ENCODE results near the gene TFCP2L1.

The TFCP2L1 gene

GRCh38 chr2:121196132-121196848 is 88.7 kb downstream of the TFCP2L1 start:
- H3K9me3 Mint-ChIP-seq = no peaks in the 10 kb centered on the region
- DNase-seq (no peak), ATAC-seq (replicated peaks) (no peak)
- peaks cover 4% of the 10 kb centered on the region for H3K36me3 Mint-ChIP-seq (ENCODE audit: insufficient read depth)
- no peak overlapping the region for H3K4me3 Mint-ChIP-seq
- H3K27me3 Mint-ChIP-seq = peaks cover 0 to 13% of the 10 kb centered on the region in 2 donors
- no peaks in the 10 kb centered on the region for H3K4me1 Mint-ChIP-seq (ENCODE audit: low read depth in 2 of 2)
- H3K27ac Mint-ChIP-seq = no peak overlapping the region

- Mint-ChIP-seq H3K27me3 (peaks cover 0 to 9% of the 10 kb centered on the region in 2 donors), H3K4me1 (ENCODE audit: low read depth in 2 of 2) (no peaks in the 10 kb centered on the region), H3K36me3 (ENCODE audit: insufficient read depth) (peaks cover 4% of the 10 kb centered on the region), H3K4me3 (no peak overlapping the region), H3K9me3 (no peaks in the 10 kb centered on the region), H3K27ac (no peak overlapping the region)
- DNase-seq (no peak), ATAC-seq (replicated peaks) (no peak)
These were observed 90.0 kb downstream of the TFCP2L1 start for GRCh38 chr2:121195036-121195435.

- Mint-ChIP-seq H3K9me3 (no peaks in the 10 kb centered on the region), H3K4me3 (no peak overlapping the region), H3K27me3 (peaks cover 0 to 5% of the 10 kb centered on the region in 2 donors), H3K27ac (no peak overlapping the region), H3K36me3 (ENCODE audit: insufficient read depth) (peaks cover 4% of the 10 kb centered on the region), H3K4me1 (ENCODE audit: low read depth in 2 of 2) (no peaks in the 10 kb centered on the region)
- no peak for DNase-seq
- no peak for ATAC-seq (replicated peaks)
These were observed 90.4 kb downstream of the TFCP2L1 start for GRCh38 chr2:121194626-121195025.

DNA sequence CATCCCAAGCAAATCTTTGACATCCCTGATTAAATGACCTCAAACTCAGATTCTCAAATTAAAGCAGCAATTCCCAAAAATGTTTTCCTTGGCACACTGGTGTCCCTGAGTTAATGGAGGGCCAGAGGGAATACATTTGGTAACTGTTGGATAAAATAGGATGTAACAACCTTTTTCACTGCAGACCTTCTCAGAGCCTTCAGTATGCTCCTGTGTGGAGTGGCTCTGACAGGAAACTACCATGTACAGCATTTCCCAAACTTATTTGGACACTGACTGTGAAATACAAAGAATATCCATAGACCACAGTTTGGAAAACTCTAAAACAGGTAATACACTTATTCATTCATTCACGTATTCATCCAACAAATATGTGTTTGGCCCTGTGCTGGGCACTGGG is 91.8 kb downstream of the TFCP2L1 start:
- no peak for DNase-seq
- no peak overlapping the region for H3K27ac Mint-ChIP-seq
- no peak overlapping the region for H3K4me3 Mint-ChIP-seq
- H3K9me3 Mint-ChIP-seq = no peaks in the 10 kb centered on the region
- H3K4me1 Mint-ChIP-seq (ENCODE audit: low read depth in 2 of 2) = no peaks in the 10 kb centered on the region
- H3K36me3 Mint-ChIP-seq (ENCODE audit: insufficient read depth) = no peaks in the 10 kb centered on the region
- ATAC-seq (replicated peaks) = no peak
- H3K27me3 Mint-ChIP-seq = peaks cover 5 to 8% of the 10 kb centered on the region in 2 donors

DNA sequence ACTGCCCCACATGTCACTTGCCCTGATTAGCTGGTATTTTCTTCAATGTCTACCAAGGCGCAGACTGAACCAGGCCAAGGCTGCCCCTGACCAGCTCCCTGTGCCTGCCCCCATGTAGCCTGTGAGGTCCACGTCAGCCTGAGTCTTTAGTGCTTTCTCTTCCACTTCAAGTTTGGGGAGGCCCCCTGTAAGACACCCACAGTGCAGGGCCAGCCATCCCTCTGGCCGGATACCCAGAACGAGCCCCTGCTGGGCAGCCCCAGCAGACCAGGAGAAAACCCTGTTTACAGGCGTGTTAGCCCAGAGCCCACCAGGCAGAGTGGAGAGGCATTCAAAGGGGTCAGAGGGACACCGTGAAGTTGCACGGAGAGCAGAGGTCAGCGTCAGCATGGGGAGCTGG is 92.4 kb downstream of the TFCP2L1 start:
- Mint-ChIP-seq H3K4me3 (no peak overlapping the region), H3K27me3 (peaks cover 10 to 11% of the 10 kb centered on the region in 2 donors), H3K27ac (no peak overlapping the region), H3K4me1 (ENCODE audit: low read depth in 2 of 2) (no peaks in the 10 kb centered on the region), H3K36me3 (ENCODE audit: insufficient read depth) (no peaks in the 10 kb centered on the region), H3K9me3 (no peaks in the 10 kb centered on the region)
- DNase-seq (no peak), ATAC-seq (replicated peaks) (no peak)

GRCh38 chr2:121191191-121192170 is 93.5 kb downstream of the TFCP2L1 start:
- H3K36me3 Mint-ChIP-seq (ENCODE audit: insufficient read depth) = no peaks in the 10 kb centered on the region
- no peak overlapping the region for H3K4me3 Mint-ChIP-seq
- no peak overlapping the region for H3K27ac Mint-ChIP-seq
- ATAC-seq (replicated peaks) = no peak
- no peak for DNase-seq
- H3K27me3 Mint-ChIP-seq = peaks cover 10 to 13% of the 10 kb centered on the region in 2 donors
- no peaks in the 10 kb centered on the region for H3K4me1 Mint-ChIP-seq (ENCODE audit: low read depth in 2 of 2)
- H3K9me3 Mint-ChIP-seq = no peaks in the 10 kb centered on the region

DNA sequence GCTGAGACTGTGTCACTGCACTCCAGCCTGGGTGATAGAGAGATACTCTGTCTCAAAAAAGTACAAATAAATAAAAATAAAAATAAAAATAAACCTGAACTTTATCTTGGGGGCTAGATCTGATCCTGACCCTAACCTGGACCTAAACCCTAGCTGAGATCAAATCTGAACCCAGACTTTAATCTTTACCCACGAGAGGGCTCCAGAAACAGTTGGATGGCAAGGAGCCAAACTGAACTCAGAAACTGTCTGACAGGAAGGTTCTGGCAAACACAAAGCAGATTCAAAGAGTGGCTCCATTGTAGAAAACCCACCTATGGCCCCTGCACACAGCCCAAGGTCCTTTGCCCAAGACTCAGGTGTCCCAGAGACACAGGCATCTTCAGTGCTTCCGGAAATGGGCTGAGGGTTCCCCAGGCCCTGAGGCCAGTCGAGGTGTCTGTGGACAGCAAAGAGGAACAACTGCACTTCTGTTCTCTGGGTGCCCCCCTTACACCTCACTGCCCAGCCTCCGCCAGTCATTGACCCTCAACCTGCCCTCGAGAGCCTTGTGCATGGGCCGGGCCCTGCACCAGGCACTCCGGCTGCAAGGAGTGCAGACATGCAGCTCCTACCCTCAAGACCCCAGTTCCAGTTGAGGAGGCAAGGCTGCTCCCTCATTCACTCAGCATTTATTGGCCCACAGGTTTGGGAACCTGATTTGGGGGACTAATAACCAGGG is 95.2 kb downstream of the TFCP2L1 start:
- ATAC-seq (replicated peaks) (no peak), DNase-seq (no peak)
- Mint-ChIP-seq H3K27ac (no peak overlapping the region), H3K9me3 (no peaks in the 10 kb centered on the region), H3K36me3 (ENCODE audit: insufficient read depth) (no peaks in the 10 kb centered on the region), H3K4me1 (ENCODE audit: low read depth in 2 of 2) (no peaks in the 10 kb centered on the region), H3K27me3 (peaks cover 10 to 13% of the 10 kb centered on the region in 2 donors), H3K4me3 (no peak overlapping the region)

- Mint-ChIP-seq H3K4me1 (ENCODE audit: low read depth in 2 of 2) (no peaks in the 10 kb centered on the region), H3K27me3 (peaks cover 10 to 13% of the 10 kb centered on the region in 2 donors), H3K4me3 (no peak overlapping the region), H3K36me3 (ENCODE audit: insufficient read depth) (no peaks in the 10 kb centered on the region), H3K9me3 (no peaks in the 10 kb centered on the region), H3K27ac (no peak overlapping the region)
- DNase-seq (no peak), ATAC-seq (replicated peaks) (no peak)
These were observed 96.0 kb downstream of the TFCP2L1 start for GRCh38 chr2:121189011-121189410.

DNA sequence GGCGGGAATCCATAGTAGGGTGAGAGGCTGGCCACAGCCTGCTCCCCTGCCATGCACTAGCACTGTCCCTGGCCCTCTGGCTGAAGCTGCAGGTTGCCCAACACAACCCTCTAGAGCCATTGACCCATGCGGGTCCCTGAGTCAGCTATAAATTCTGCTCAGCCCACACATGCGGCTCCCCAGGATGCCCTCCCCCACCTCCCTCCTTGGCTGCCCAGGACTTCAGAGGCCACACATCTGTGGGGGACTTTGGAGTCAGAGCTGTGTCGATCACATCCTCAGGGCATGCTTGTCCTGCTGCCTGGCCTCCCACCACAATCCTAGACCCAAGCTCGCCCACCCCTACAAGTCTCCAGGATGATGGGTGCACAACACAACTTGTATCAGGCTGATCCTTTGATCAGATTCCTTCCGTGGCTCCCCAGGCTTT is 97.0 kb downstream of the TFCP2L1 start:
- peaks cover 10 to 13% of the 10 kb centered on the region in 2 donors for H3K27me3 Mint-ChIP-seq
- ATAC-seq (replicated peaks) (no peak), DNase-seq (no peak)
- no peaks in the 10 kb centered on the region for H3K36me3 Mint-ChIP-seq (ENCODE audit: insufficient read depth)
- no peaks in the 10 kb centered on the region for H3K9me3 Mint-ChIP-seq
- no peak overlapping the region for H3K27ac Mint-ChIP-seq
- no peak overlapping the region for H3K4me3 Mint-ChIP-seq
- H3K4me1 Mint-ChIP-seq (ENCODE audit: low read depth in 2 of 2) = no peaks in the 10 kb centered on the region

DNA sequence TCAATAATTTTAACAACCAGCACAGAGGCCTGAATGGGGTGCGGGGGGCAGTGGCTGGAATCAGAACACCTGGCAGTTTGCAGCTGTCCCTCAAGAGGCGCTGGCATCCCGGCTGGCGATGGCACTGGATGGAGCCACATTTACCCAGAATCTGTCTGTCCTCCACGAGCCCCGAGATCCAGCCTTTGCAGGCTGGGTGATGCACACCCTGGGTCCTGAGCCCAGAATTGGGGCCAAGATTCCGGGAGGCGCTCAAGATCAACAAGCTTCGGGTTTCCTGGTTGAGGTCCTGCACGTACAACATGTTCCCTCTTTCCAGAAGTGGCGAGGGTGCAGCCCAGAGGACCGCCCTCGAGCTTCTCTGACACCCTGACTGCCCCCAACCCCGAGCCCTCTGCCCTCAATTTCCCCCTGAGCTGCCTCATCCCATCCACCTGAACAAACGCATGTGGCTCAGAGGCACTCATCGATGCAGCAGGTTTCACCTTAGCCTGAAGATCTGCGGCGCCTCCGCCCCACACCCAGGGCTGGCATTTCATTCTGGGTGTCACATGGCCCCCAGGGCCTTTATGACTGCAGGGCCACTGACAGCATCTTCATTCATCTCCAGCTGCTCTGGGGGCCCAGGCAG is 97.5 kb downstream of the TFCP2L1 start:
- no peak overlapping the region for H3K4me3 Mint-ChIP-seq
- no peaks in the 10 kb centered on the region for H3K9me3 Mint-ChIP-seq
- ATAC-seq (replicated peaks) (no peak), DNase-seq (no peak)
- no peaks in the 10 kb centered on the region for H3K36me3 Mint-ChIP-seq (ENCODE audit: insufficient read depth)
- H3K27me3 Mint-ChIP-seq = peaks cover 10 to 13% of the 10 kb centered on the region in 2 donors
- no peaks in the 10 kb centered on the region for H3K4me1 Mint-ChIP-seq (ENCODE audit: low read depth in 2 of 2)
- no peak overlapping the region for H3K27ac Mint-ChIP-seq

GRCh38 chr2:121186261-121186660 is 98.7 kb downstream of the TFCP2L1 start:
- H3K27ac Mint-ChIP-seq = no peak overlapping the region
- DNase-seq = no peak
- H3K4me1 Mint-ChIP-seq (ENCODE audit: low read depth in 2 of 2) = no peaks in the 10 kb centered on the region
- no peaks in the 10 kb centered on the region for H3K9me3 Mint-ChIP-seq
- no peaks in the 10 kb centered on the region for H3K36me3 Mint-ChIP-seq (ENCODE audit: insufficient read depth)
- no peak for ATAC-seq (replicated peaks)
- H3K4me3 Mint-ChIP-seq = no peak overlapping the region
- H3K27me3 Mint-ChIP-seq = peaks cover 10 to 13% of the 10 kb centered on the region in 2 donors

DNA sequence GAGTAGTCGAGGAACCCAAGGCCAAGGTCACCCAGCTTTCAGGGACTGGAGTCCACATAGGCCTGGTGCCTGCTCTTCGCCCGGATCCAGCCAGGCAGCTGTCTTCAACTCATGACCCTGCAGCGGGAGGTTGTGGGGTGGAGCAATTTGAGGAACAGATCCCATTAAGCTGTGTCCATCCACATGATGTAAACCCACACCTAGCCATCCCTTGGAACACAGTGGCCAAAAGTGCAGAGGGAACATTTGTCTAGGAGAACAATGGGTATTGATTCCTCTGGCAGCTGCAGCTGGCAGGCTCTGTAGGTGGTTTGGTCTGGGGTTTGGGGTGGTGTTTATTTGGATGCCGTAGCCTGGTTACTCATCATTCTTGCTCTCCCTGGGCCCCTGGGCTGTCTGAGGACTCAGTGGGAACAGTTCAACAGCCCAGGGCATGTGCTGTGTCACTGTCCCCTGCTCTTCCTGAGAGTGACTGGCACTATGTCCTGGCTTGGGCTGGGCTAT is 99.4 kb downstream of the TFCP2L1 start:
- no peak for DNase-seq
- H3K9me3 Mint-ChIP-seq = no peaks in the 10 kb centered on the region
- no peak for ATAC-seq (replicated peaks)
- peaks cover 10 to 13% of the 10 kb centered on the region in 2 donors for H3K27me3 Mint-ChIP-seq
- no peak overlapping the region for H3K4me3 Mint-ChIP-seq
- H3K4me1 Mint-ChIP-seq (ENCODE audit: low read depth in 2 of 2) = no peaks in the 10 kb centered on the region
- no peak overlapping the region for H3K27ac Mint-ChIP-seq
- no peaks in the 10 kb centered on the region for H3K36me3 Mint-ChIP-seq (ENCODE audit: insufficient read depth)

DNA sequence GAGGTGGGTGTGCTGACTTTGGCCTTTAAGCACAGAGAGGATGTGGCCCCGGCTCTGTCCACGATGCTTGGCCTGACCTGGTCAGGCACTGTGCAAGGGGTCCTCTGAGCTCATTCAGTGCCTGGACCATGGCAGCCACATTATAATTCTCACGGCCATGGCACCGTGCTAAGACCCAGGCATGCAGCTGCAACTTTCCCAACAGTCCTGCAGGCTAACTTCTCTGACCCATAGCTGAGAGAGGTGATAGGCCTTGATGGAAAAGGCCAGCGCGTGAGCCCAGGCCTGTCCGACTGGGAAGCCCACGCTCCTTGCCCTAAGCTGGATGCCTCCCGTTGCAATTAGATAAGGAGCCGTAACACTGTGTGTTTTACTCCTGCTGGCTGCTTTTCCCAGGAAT is 99.9 kb downstream of the TFCP2L1 start:
- no peak for ATAC-seq (replicated peaks)
- no peak overlapping the region for H3K4me3 Mint-ChIP-seq

More for the DNA sequence above, 99.9 kb downstream of the TFCP2L1 start:
- Mint-ChIP-seq H3K27me3 (peaks cover 10 to 13% of the 10 kb centered on the region in 2 donors), H3K4me1 (ENCODE audit: low read depth in 2 of 2) (no peaks in the 10 kb centered on the region), H3K9me3 (no peaks in the 10 kb centered on the region), H3K27ac (no peak overlapping the region), H3K36me3 (ENCODE audit: insufficient read depth) (no peaks in the 10 kb centered on the region)
- no peak for DNase-seq

Measured in effector memory CD8-positive, alpha-beta T cell (primary cell).